BJ (cell line): ENCODE results near the gene VAMP4. TPM values are rescaled to one million over a fixed set of nuclear protein-coding genes. Genes with fewer than 3 reads are reported as not detected.
"Not testable (repeated sequence)": the region's sequence is repeated elsewhere in the genome, so short reads cannot be mapped to it uniquely, and the experiment has no call there.

ENCODE experiments used
- CTCF ChIA-PET: fragments of 350-600 bp; formaldehyde crosslinking; extraction: SDS; loops from one replicate; lab custom pipeline; 2021; ENCODE audit warnings: antibody characterized with exemption, inconsistent platforms; lab: Yijun Ruan, JAX
- POLR2A ChIA-PET: fragments of 300-600 bp; sonication (Branson Sonifier 250); formaldehyde crosslinking; extraction: SDS; loops from one replicate; lab custom pipeline; 2021; ENCODE audit warnings: antibody characterized with exemption; lab: Charles Lee
- DNase-seq: peaks from one replicate; pipeline ENCODE4 v3.0.0-alpha.2; 2011; ENCODE audit warnings: low read depth
- H3K27me3 ChIP-seq: 2 replicates; pipeline ENCODE4 v1.6.0; 2011; ENCODE audit warnings: low read length; ENCODE audit not compliant: control insufficient read depth, insufficient read depth
- H3K36me3 ChIP-seq: 2 replicates; pipeline ENCODE4 v1.5.1; 2011; ENCODE audit warnings: low read length; ENCODE audit not compliant: control insufficient read depth, insufficient read depth
- H3K4me3 ChIP-seq: 2 replicates; pipeline ENCODE4 v1.5.1; 2011; ENCODE audit warnings: low read depth, mild to moderate bottlenecking, control low read depth, low read length
- CTCF ChIP-seq: IDR thresholded peaks from 2 replicates; pipeline ENCODE4 v1.5.1; 2011; ENCODE audit warnings: low read depth, mild to moderate bottlenecking, control low read depth, inconsistent platforms, low read length, moderate library complexity; ENCODE audit not compliant: insufficient read depth
- polyA plus RNA-seq: library from polyadenylated mRNA; depleted of rRNA; stranded (reverse); fragments of >200 nt; gene quantifications from 2 replicates; pipeline ENCODE4 v1.2.3, GENCODE V29; 2011

Gene VAMP4
- polyA plus RNA-seq, 1 experiment: 4.5 TPM

- Histone ChIP-seq H3K27me3 (no peaks in the 10 kb centered on the region), H3K4me3 (no peak overlapping the region), H3K36me3 (no peaks in the 10 kb centered on the region)
- DNase-seq: no peak
- CTCF ChIA-PET: interaction anchor here (1.0 to 5.4 kb wide), 2 partner anchors 38 to 67 kb away, joined by 3 to 30 read pairs; no protein-coding TSS in a partner anchor
- TF ChIP-seq CTCF: no peak
- POLR2A ChIA-PET: no interaction called here
These were observed 29.5 kb downstream of the VAMP4 start for GRCh38 chr1:171712341-171712740.

DNA sequence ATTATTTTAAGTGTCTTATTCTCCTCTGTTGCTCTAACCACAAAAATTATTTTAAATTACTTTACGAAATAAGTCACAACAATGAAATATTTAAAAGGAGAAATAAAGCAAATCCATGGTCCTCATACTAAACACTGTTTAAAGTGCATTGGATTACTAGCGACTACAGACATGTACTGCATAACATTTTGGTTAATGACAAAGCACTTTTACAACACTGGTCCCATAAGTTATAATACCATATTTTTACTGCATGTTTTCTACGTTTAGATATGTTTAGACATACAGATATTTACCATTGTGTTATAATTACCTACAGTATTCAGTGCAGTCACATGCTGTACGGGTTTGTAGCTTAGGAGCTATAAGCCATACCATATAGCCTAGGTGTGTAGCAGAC, 30.2 kb downstream of the VAMP4 start:
- Histone ChIP-seq H3K36me3 (no peaks in the 10 kb centered on the region), H3K27me3 (no peaks in the 10 kb centered on the region), H3K4me3 (no peak overlapping the region)
- CTCF ChIA-PET: interaction anchor here (5.4 kb wide), 1 partner anchor 67 kb away, joined by 30 read pairs; no protein-coding TSS in a partner anchor
- no peak for TF ChIP-seq CTCF
- POLR2A ChIA-PET: no interaction called here
- no peak for DNase-seq

DNA sequence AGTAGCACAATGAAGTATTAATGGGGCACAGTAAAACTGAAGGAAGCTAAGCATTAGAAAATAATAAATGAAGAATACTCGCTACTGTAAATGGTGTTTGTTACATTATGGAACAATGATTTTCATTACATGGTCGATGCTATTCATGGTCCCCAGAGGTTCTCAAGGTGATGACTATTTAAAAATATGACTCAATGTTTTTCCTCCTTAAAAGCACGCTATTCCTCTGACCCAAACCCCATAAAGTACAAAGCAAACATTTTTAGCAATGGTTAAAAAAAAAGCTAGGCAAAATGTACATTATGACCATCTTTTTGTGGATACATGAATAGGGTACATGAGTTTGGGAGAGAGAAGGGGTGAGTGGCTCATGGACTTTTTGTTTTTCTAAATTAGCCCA, 34.3 kb downstream of the VAMP4 start:
- no peak for DNase-seq
- Histone ChIP-seq H3K36me3 (no peaks in the 10 kb centered on the region), H3K4me3 (no peak overlapping the region), H3K27me3 (no peaks in the 10 kb centered on the region)
- ChIA-PET CTCF (interaction anchor here (0.6 to 1.1 kb wide), 2 partner anchors 10 kb away, joined by 3 read pairs; no protein-coding TSS in a partner anchor), POLR2A (no interaction called here)
- TF ChIP-seq CTCF: no peak

- CTCF ChIA-PET: interaction anchor here (1.0 kb wide), 1 partner anchor 13 kb away, joined by 4 read pairs; no protein-coding TSS in a partner anchor
- POLR2A ChIA-PET: no interaction called here
- TF ChIP-seq CTCF: no peak
- no peak for DNase-seq
- no peak overlapping the region for H3K4me3 ChIP-seq
- H3K36me3 ChIP-seq: no peaks in the 10 kb centered on the region
- H3K27me3 ChIP-seq: no peaks in the 10 kb centered on the region
These were observed 39.3 kb downstream of the VAMP4 start for GRCh38 chr1:171702598-171702997.

DNA sequence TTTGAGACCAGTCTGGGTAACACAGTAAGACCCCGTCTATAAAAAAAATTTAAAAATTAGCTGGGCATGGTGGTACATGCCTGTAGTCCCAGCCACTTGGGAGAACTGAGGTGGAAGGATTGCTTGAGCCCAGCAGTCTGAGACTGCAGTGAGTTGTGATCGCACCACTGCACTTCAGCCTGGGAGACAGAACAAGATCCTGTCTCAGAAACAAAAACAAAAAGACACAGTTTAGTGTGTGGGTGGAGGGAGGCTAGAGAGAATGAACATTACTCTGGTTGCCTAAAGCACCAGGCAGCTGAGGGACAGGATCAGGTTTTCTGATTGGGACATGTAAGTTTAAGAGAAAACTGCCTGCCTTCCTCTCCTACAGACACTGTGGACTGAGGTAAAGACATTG, 42.3 kb downstream of the VAMP4 start:
- POLR2A ChIA-PET: no interaction called here
- no peak for DNase-seq
- no peak overlapping the region for H3K4me3 ChIP-seq
- H3K36me3 ChIP-seq: no peaks in the 10 kb centered on the region
- no peaks in the 10 kb centered on the region for H3K27me3 ChIP-seq
- CTCF ChIA-PET: no interaction called here
- no peak for TF ChIP-seq CTCF

GRCh38 chr1:171695772-171696171, 46.1 kb downstream of the VAMP4 start:
- H3K27me3 ChIP-seq, H3K36me3 ChIP-seq, H3K4me3 ChIP-seq, POLR2A ChIA-PET, CTCF ChIA-PET, DNase-seq: not testable (repeated sequence)

DNA sequence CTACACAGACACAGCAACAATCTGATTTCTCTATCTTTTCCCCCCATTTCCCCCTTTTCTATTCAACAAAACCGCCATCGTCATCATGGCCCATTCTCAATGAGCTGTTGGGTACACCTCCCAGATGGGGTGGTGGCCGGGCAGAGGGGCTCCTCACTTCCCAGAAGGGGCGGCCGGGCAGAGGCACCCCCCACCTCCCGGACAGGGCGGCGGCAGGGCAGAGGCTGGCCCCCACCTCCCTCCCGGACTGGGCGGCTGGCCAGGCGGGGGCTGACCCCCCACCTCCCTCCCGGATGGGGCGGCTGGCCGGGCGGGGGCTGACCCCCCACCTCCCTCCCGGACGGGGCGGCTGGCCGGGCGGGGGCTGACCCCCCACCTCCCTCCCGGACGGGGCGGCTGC, 48.3 kb downstream of the VAMP4 start:
- H3K4me3 ChIP-seq, H3K36me3 ChIP-seq, H3K27me3 ChIP-seq, DNase-seq, CTCF ChIA-PET, POLR2A ChIA-PET: not testable (repeated sequence)
